K562 (cell line): ENCODE measurements around the gene CREB3L4.

Source experiments
- CBFA2T2 ChIP-seq: fragments of 450-650 bp; conservative IDR thresholded peaks from 2 replicates; pipeline ENCODE4 v1.6.1; 2017; ENCODE audit warnings: mild to moderate bottlenecking
- JUNB ChIP-seq: fragments of 450-650 bp; formaldehyde crosslinking; conservative IDR thresholded peaks from 2 replicates; pipeline ENCODE4 v1.4.0; 2020; ENCODE audit warnings: mild to moderate bottlenecking
- MTF1 ChIP-seq: fragments of 250-450 bp; sonication (Bioruptor Pico); IDR thresholded peaks from 2 replicates; pipeline ENCODE4 v1.9.0; 2021; ENCODE audit warnings: moderate library complexity, mild to moderate bottlenecking, inconsistent platforms, borderline replicate concordance
- TF ChIP-seq, protein P1 (sequence below), 2 experiments: fragments of 150-350 bp in 1 of 2; IDR thresholded peaks; 2 replicates each; pipeline ENCODE4 v1.6.1; 2012 to 2016; ENCODE audit warnings: low read depth in 2 of 2, low read length in 2 of 2, mild to moderate bottlenecking in 1 of 2, moderate library complexity in 1 of 2
- TF ChIP-seq, protein P2 (sequence below): fragments of 150-350 bp; IDR thresholded peaks from 2 replicates; pipeline ENCODE4 v1.6.1; 2014; ENCODE audit warnings: low read depth, mild to moderate bottlenecking, low read length, borderline replicate concordance
- TF ChIP-seq, protein P3 (sequence below): fragments of 450-650 bp; formaldehyde crosslinking; IDR thresholded peaks from 2 replicates; pipeline ENCODE4 v1.4.0; 2022; ENCODE audit warnings: mild to moderate bottlenecking, moderate library complexity

DNA sequence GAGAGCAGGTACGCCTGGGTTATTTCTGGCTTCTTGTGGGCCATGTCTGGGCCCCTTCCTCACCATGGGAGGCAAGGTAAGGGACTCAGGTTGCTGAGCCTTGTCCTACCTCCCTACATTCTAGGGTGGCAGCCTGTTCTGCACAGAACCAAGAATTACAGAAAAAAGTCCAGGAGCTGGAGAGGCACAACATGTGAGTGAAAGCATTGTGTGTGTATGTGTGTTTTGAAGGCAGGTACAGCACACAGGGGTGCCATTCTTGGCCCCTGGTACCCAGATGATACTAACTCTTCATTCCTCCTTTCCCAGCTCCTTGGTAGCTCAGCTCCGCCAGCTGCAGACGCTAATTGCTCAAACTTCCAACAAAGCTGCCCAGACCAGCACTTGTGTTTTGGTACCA lies 5.4 kb downstream of the CREB3L4 start:
- no peak for TF ChIP-seq MTF1 (CRISPR knock-in tag)
- no peak for TF ChIP-seq JUNB (CRISPR knock-in tag)
- TF ChIP-seq CBFA2T2: no peak
- TF ChIP-seq, protein P1, sequence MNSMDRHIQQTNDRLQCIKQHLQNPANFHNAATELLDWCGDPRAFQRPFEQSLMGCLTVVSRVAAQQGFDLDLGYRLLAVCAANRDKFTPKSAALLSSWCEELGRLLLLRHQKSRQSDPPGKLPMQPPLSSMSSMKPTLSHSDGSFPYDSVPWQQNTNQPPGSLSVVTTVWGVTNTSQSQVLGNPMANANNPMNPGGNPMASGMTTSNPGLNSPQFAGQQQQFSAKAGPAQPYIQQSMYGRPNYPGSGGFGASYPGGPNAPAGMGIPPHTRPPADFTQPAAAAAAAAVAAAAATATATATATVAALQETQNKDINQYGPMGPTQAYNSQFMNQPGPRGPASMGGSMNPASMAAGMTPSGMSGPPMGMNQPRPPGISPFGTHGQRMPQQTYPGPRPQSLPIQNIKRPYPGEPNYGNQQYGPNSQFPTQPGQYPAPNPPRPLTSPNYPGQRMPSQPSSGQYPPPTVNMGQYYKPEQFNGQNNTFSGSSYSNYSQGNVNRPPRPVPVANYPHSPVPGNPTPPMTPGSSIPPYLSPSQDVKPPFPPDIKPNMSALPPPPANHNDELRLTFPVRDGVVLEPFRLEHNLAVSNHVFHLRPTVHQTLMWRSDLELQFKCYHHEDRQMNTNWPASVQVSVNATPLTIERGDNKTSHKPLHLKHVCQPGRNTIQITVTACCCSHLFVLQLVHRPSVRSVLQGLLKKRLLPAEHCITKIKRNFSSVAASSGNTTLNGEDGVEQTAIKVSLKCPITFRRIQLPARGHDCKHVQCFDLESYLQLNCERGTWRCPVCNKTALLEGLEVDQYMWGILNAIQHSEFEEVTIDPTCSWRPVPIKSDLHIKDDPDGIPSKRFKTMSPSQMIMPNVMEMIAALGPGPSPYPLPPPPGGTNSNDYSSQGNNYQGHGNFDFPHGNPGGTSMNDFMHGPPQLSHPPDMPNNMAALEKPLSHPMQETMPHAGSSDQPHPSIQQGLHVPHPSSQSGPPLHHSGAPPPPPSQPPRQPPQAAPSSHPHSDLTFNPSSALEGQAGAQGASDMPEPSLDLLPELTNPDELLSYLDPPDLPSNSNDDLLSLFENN (IDR thresholded peaks at IDR 0.05; ENCODE audit: low read depth in 2 of 2, low read length in 2 of 2): no peak
- TF ChIP-seq, protein P2, sequence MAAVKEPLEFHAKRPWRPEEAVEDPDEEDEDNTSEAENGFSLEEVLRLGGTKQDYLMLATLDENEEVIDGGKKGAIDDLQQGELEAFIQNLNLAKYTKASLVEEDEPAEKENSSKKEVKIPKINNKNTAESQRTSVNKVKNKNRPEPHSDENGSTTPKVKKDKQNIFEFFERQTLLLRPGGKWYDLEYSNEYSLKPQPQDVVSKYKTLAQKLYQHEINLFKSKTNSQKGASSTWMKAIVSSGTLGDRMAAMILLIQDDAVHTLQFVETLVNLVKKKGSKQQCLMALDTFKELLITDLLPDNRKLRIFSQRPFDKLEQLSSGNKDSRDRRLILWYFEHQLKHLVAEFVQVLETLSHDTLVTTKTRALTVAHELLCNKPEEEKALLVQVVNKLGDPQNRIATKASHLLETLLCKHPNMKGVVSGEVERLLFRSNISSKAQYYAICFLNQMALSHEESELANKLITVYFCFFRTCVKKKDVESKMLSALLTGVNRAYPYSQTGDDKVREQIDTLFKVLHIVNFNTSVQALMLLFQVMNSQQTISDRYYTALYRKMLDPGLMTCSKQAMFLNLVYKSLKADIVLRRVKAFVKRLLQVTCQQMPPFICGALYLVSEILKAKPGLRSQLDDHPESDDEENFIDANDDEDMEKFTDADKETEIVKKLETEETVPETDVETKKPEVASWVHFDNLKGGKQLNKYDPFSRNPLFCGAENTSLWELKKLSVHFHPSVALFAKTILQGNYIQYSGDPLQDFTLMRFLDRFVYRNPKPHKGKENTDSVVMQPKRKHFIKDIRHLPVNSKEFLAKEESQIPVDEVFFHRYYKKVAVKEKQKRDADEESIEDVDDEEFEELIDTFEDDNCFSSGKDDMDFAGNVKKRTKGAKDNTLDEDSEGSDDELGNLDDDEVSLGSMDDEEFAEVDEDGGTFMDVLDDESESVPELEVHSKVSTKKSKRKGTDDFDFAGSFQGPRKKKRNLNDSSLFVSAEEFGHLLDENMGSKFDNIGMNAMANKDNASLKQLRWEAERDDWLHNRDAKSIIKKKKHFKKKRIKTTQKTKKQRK: no peak
- TF ChIP-seq, protein P3, sequence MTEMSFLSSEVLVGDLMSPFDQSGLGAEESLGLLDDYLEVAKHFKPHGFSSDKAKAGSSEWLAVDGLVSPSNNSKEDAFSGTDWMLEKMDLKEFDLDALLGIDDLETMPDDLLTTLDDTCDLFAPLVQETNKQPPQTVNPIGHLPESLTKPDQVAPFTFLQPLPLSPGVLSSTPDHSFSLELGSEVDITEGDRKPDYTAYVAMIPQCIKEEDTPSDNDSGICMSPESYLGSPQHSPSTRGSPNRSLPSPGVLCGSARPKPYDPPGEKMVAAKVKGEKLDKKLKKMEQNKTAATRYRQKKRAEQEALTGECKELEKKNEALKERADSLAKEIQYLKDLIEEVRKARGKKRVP (CRISPR knock-in tag): no peak
